Kidney (tissue), 14 donors: ENCODE data around the gene NR4A1. TPM values are rescaled to one million over a fixed set of nuclear protein-coding genes. Genes with fewer than 3 reads are reported as not detected.

Source experiments
- DNase-seq, 5 donors: peaks; one replicate each; pipeline ENCODE4 v3.0.0-alpha.2; 2013 to 2020
- FAIRE-seq: peaks from 2 replicates; lab custom pipeline; 2012; peaks lifted over from hg19 to GRCh38; lab: Jason Lieb, UNC
- H3K27ac ChIP-seq, 2 donors: one replicate each; pipeline ENCODE4 v1.7.0; 2013; ENCODE audit warnings: low read depth in 2 of 2, low read length in 2 of 2, inconsistent platforms in 1 of 2
- H3K27me3 ChIP-seq: one replicate; pipeline ENCODE4 v1.7.1; 2013; ENCODE audit warnings: low read length, inconsistent platforms; ENCODE audit not compliant: control insufficient read depth, insufficient read depth
- H3K36me3 ChIP-seq, 3 donors: one replicate each; pipeline versions ENCODE4 v1.7.0 to v1.7.1; 2013; ENCODE audit warnings: low read length in 3 of 3, control low read depth in 1 of 3, inconsistent platforms in 1 of 3; ENCODE audit not compliant: insufficient read depth in 3 of 3, control insufficient read depth in 2 of 3
- H3K4me1 ChIP-seq, 3 donors: one replicate each; pipeline versions ENCODE4 v1.7.0 to v1.7.1; 2013; ENCODE audit warnings: low read length in 3 of 3, inconsistent platforms in 1 of 3, low read depth in 1 of 3; ENCODE audit not compliant: control insufficient read depth in 2 of 3, insufficient read depth in 2 of 3
- H3K4me3 ChIP-seq, 3 donors: one replicate each; pipeline versions ENCODE4 v1.7.0 to v1.8.1; 2013; ENCODE audit warnings: low read length in 3 of 3, control low read depth in 1 of 3, inconsistent platforms in 1 of 3
- H3K9ac ChIP-seq, 3 donors: one replicate each; pipeline versions ENCODE4 v1.7.0 to v1.7.1; 2013; ENCODE audit warnings: low read length in 3 of 3, control low read depth in 1 of 3, inconsistent platforms in 1 of 3
- H3K9me3 ChIP-seq, 3 donors: one replicate each; pipeline versions ENCODE4 v1.7.0 to v1.7.1; 2013; ENCODE audit warnings: low read length in 3 of 3, control low read depth in 1 of 3, inconsistent platforms in 1 of 3; ENCODE audit not compliant: control insufficient read depth in 2 of 3, insufficient read depth in 1 of 3
- CTCF ChIP-seq: IDR thresholded peaks from 3 replicates; pipeline ENCODE4 v1.5.1; 2012; ENCODE audit warnings: mild to moderate bottlenecking, moderate library complexity, borderline replicate concordance; ENCODE audit not compliant: insufficient read depth; ENCODE audit errors: extremely low read depth
- intact Hi-C: fragments of 100-400 bp; cut with DNase I; formaldehyde crosslinking; loops from one replicate; pipeline ENCODE4 v1.11.1; 2022
- polyA plus RNA-seq: library from polyadenylated mRNA; stranded (reverse); fragments of 350-450 nt; fragmentation: Illumina TruSeq; extraction: RNeasy Lipid Tissue Mini Kit (QIAGEN cat#74804); gene quantifications from one replicate; pipeline ENCODE4 v1.2.3, GENCODE V29; 2014; ENCODE audit warnings: low read depth, low replicate concordance; ENCODE audit not compliant: insufficient read depth
- total RNA-seq: library from RNA; stranded (reverse); fragmentation: NEBNext Ultra II Directional; extraction: Animal tissue kit (Norgen Biotek cat#: 25700); gene quantifications from one replicate; pipeline ENCODE4 v1.2.1, GENCODE V29; 2021
- donor health status: control.
- donor health status: control.
- donor health status: control.
- donor health status: control.
- donor health status: control.
- donor health status: DM: yes; HTN: yes; CAD: no.
- donor health status: Normal renal cell carcinoma (clear cell type).

The NR4A1 gene
- total and polyA plus RNA-seq, 2 donors from 2014 or later, result 37.2 to 54.1 TPM

GRCh38 chr12:52089491-52089890 lies 38.2 kb downstream of the NR4A1 start:
- intact Hi-C loops, result no loop called here
- no peaks in the 10 kb centered on the region for H3K27me3 ChIP-seq
- no peak overlapping the region for H3K9ac ChIP-seq
- no peak overlapping the region for H3K4me3 ChIP-seq
- no peaks in the 10 kb centered on the region for H3K36me3 ChIP-seq
- no peak for TF ChIP-seq CTCF
- FAIRE-seq, result no peak
- H3K27ac ChIP-seq, result no peak overlapping the region
- DNase-seq, result peak in 1 of 5 donors; percentile 43
- H3K9me3 ChIP-seq, result no peaks in the 10 kb centered on the region
- H3K4me1 ChIP-seq, result peaks cover 0 to 4% (median 0%) of the 10 kb centered on the region in 3 donors

GRCh38 chr12:52090291-52090690 lies 39.0 kb downstream of the NR4A1 start:
- Histone ChIP-seq H3K9me3 (no peaks in the 10 kb centered on the region), H3K27me3 (no peaks in the 10 kb centered on the region), H3K27ac (no peak overlapping the region), H3K4me1 (peaks cover 0 to 4% (median 0%) of the 10 kb centered on the region in 3 donors), H3K9ac (no peak overlapping the region), H3K36me3 (no peaks in the 10 kb centered on the region), H3K4me3 (no peak overlapping the region)
- intact Hi-C loops, result no loop called here
- no peak for TF ChIP-seq CTCF
- FAIRE-seq, result no peak
- DNase-seq, result no peak

- no peak overlapping the region for H3K9ac ChIP-seq
- DNase-seq, result no peak
- no peak overlapping the region for H3K4me3 ChIP-seq
- H3K27ac ChIP-seq, result no peak overlapping the region
- FAIRE-seq, result no peak
- intact Hi-C loops, result no loop called here
- no peaks in the 10 kb centered on the region for H3K9me3 ChIP-seq
- no peaks in the 10 kb centered on the region for H3K27me3 ChIP-seq
- TF ChIP-seq CTCF, result no peak
- H3K4me1 ChIP-seq, result peaks cover 0 to 4% (median 0%) of the 10 kb centered on the region in 3 donors
- H3K36me3 ChIP-seq, result no peaks in the 10 kb centered on the region
Observed at GRCh38 chr12:52091061-52091460, 39.8 kb downstream of the NR4A1 start.

GRCh38 chr12:52091869-52092268 lies 40.6 kb downstream of the NR4A1 start:
- H3K27ac ChIP-seq, result no peak overlapping the region
- no peak overlapping the region for H3K9ac ChIP-seq
- TF ChIP-seq CTCF, result no peak
- DNase-seq, result no peak
- H3K4me1 ChIP-seq, result peaks cover 0 to 4% (median 0%) of the 10 kb centered on the region in 3 donors
- no peak overlapping the region for H3K4me3 ChIP-seq
- FAIRE-seq, result no peak
- no peaks in the 10 kb centered on the region for H3K36me3 ChIP-seq
- no peaks in the 10 kb centered on the region for H3K9me3 ChIP-seq
- H3K27me3 ChIP-seq, result no peaks in the 10 kb centered on the region
- intact Hi-C loops, result no loop called here
